Stimulated activated CD8-positive, alpha-beta memory T cell treated with anti-CD3 and anti-CD28 coated beads, Interleukin-7, amount 100 ng/mL, for 4 hours (primary cell): ENCODE measurements around the gene ACTR3C.

Experiments
- DNase-seq, 2 donors: peaks; one replicate each; pipeline ENCODE4 v3.0.0-alpha.2; 2020; ENCODE audit warnings: low read depth in 2 of 2

ACTR3C gene

GRCh38 chr7:150359622-150360362 is 36.4 kb upstream of the ACTR3C start:
- no peak for DNase-seq

DNA sequence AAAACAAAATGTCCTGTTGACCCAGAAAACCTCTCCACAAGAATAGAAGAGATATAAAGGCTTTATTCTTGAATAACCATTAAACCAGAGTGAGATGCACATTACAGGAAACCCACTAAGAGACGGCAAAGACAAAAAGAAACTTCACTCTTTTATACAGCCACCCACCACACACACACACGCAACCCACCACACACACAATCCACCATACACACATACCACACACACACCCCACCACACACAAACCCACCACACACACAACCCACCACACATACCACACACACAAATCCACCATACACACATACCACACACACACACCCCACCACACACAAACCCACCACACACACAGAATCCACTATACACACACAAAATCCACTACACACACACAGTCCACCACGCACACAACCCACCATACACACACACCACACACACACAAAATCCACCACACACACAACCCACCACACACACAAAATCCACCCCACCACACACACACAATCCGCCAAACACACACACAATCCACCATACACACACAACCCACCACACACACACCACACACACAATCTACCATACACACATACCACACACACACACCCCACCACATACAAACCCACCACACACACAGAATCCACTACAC is 35.8 kb upstream of the ACTR3C start:
- no peak for DNase-seq

DNA sequence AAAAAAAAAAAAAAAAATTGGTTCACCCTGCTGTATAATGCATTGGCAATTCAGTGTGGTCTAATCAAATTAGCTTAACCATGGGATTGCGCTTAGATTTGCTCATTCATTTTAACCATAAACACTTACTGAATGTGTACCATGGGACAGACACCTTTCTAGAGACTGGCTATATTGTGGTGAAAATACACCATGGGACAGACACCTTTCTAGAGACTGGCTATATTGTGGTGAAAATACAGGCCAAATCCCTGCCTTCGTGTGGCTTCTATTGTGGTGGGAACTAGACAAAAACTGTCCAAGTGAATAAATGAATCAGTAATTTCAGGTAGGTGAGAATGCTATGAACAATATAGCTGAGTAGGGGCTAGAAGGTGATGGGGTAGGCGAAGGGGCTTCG is 35.1 kb upstream of the ACTR3C start:
- DNase-seq = no peak

DNA sequence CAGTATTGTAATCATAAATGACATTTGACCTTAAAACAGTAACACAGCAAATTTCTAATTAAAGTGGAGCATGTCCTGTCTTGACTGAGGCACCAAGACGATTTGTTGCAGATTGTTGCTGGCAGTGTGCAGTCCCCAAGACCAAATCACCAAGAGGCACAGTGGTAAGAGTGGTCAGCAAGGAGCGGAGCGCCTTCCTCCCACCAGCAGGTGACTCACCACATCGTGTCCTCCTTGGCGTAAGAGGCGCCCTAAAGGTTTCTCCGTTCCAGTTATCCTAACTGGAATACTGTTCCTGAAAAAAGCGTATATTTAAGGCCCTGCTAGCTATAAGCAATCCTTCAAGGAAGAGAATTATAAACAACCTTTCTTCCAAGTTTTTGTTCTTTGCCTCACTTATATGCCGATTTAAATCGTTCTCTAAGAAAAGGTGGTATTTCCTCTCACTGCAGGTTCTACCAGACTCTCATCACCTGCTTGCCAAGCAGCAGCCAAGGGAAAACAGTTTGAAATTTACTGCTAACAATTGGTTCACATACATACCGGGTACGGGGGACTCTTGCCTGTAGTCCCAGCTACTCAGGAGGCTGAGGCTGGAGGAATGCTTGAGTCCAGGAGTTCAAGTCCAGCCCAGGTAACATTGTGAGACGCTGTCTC is 34.6 kb upstream of the ACTR3C start:
- no peak for DNase-seq

GRCh38 chr7:150357270-150357669 is 33.9 kb upstream of the ACTR3C start:
- peak; percentile 62 to 71 for DNase-seq

DNA sequence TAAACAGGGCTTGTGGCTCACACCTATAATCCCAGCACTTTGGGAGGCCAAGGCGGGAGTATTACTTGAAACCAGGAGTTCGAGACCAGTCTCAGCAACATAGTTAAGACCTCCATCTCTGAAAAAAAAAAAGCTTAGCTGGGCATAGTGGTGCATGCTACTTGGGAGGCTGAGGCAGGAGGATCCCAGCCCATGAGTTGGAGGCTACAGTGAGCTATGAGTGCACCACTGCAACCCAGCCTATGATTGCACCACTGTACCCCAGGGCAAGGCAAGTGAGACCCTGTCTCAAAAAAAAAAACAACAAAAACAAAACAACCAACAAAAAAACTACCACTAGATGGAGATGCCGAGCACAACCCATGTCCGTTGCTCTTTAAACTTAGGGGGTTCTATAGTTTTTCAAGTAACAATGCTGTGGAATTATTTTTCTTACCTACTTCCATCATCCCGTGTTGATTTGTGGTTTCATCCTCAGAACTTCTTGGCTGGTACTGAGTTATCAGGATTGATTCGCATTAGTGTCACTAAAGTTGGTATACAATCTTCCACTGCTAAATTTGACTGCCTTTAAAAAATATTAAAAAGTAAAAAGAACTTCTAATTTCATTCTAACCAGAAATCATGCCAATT is 33.0 kb upstream of the ACTR3C start:
- no peak for DNase-seq

DNA sequence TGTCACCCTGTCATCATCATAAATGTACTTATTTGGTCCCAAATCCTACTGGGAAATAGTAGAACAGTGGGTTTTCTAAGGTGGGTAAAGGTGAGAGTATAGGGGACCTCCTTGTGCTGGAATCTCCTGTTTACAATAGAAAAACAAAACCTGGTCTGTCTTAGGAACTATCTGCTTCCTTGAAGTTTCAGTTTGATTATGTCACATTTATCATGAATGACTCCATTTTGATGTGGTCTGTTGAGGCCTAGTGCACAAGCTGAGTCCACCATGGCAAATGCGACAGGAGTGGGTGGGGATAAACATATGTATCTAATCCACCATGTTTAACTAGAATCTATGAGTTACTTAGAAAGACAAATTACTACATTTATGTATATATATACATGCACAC is 32.3 kb upstream of the ACTR3C start:
- DNase-seq = no peak

- no peak for DNase-seq
These were observed 28.3 kb upstream of the ACTR3C start for GRCh38 chr7:150351587-150352194.

DNA sequence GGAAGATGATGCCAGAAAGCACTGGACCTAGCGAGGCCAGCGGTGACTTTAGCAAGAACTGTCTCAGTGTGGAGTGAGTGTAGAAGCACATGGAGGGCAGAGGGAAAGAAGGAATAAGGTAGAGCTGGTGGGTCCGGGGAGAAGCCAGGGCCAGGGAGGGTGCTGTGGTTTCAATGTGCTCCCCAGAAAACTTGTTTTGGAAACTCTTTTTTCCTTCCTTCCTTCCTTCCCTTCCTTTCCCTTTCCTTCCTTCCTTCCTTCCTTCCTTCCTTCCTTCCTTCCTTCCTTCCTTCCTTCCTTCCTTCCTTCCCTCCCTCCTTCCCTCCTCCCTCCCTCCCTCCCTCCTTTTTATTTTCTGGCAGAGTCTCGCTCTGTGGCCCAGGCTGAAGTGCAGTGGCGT is 23.6 kb upstream of the ACTR3C start:
- no peak for DNase-seq

DNA sequence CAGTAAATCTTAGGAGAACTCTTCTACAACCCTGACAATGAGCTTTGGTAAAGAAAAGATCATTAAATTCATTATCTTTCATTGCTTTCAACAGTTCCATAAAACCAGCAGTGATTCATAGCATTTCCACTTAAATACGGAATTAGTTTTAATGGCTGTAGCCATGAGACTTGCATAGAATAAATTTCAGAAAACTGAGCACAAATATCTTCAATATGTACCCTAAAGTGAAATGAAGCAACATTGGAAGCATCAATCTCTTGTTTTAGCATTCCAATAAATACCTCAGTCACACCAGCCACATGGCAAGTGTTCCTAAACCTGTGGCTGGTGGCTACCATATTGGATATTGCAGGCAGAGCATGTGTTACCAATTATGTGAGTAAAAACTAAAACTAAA is 21.7 kb upstream of the ACTR3C start:
- no peak for DNase-seq

DNA sequence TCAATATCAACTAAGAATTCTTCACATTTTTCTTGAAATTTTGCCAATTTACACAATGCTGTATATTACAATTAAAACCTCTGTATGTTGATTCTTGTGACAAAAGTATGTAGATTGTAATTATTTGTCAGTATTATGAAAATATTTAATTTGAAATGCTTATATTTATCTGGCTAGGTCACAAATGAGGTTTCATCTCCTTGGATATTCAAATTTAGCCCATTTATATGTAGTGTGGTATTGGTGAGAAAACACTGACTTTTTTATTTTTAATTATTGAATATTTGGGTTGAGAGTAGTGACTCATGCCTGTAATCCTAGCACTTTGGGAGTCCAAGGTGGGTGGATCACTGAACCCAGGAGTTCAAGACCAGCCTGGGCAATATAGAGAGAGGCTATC is 21.0 kb upstream of the ACTR3C start:
- no peak for DNase-seq

- DNase-seq = no peak
These were observed 19.9 kb upstream of the ACTR3C start for GRCh38 chr7:150343225-150343624.

DNA sequence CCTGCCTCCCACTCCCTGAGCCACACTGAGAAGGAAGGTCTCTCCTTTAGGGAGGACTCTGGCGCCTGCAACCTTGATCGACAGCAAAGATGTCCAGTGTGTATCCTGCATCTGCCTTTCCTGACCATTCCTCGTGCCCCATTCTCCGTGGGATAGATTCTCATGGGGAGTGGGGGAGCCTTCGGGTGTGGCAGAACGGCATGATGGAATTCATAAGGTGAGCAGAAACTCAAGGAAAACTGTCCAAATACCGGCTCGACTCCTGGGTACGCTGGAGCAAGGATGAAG is 18.7 kb upstream of the ACTR3C start:
- no peak for DNase-seq

DNA sequence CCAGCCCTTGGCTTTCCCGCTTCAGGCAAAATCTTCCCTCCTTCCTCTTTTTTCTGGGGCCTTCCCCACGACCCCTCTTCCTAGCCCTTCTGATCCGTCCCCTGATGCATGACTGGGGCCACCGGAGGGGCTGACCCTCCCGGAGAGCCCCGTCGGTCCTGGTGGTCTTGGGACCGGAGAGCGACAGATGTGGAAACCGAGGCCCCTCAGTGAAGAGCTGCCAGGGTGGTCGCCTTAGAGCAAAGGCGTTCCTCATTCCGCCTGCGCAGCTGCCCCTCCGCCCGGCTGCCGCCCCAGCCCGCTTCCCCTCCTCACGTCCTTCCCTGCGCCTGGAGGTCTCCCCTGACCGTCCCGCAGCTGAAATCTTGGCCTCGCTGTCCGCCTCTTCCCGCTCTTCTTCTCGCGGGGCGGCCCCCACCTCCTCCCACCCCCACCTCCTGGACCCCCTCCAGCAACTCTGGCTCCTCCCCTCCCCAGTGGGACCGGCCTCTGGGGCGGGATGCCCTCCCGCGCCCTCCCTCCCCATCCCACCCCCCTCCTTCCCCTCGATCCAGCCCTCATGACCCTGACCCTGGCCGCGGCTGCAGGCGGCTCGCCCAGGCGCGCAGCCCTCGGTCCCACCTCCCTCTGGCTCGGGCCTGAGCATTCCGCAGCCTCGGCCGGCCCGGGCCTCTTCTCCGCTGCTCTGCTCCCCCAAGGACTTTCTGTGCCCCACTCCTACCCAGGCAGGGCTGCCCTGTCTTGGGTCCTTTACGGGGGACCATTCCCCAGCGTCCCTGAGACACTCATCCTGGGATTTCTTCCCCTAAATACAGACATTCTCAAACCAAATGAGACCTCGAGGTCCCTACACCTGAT is 18.1 kb upstream of the ACTR3C start, which contains the start of gene RARRES2:
Gene RARRES2 (minus strand): TSS at position 367 of the 858 bp plus-strand sequence. CDS start 1,020 bp downstream, outside the sequence.
- no peak for DNase-seq

GRCh38 chr7:150340875-150341262 is 17.5 kb upstream of the ACTR3C start:
- no peak for DNase-seq

DNA sequence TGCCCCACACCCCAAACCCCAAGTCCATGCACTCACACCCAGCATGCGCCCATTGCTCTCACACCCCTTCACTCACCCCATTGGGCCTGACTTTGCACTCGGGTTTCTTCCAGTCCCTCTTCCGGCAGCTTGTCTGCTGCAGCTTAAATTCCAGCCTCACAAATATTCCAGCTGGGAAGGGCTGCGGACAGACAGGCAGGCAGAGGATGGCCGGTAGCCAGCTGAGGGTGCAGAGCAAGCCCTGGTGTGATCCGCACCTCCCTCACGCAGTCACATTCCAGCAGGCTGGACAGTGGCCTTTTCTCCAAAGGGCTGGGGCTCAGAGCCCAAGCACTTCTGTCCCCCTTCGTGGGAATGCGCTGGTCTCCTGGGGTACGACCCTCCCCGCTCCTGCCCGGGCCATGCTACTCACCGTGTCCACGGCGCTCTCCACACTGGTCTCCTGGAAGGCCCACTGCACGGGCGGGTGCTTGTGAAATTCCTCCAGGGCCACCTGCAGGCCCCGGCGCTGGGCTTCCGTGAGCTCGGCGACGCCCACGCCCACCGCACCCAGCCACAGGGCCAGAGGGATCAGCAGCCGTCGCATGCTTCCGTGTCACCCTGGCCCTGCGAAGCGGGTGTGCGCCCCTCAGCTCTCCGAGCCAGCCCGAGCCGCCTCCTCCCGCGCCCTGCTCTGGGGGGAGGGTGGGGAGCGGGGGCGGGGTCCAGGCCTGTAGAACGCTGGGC is 16.8 kb upstream of the ACTR3C start:
- no peak for DNase-seq

GRCh38 chr7:150339409-150339809 is 16.1 kb upstream of the ACTR3C start:
- DNase-seq = no peak

GRCh38 chr7:150338166-150338829 is 15.0 kb upstream of the ACTR3C start:
- DNase-seq = no peak

DNA sequence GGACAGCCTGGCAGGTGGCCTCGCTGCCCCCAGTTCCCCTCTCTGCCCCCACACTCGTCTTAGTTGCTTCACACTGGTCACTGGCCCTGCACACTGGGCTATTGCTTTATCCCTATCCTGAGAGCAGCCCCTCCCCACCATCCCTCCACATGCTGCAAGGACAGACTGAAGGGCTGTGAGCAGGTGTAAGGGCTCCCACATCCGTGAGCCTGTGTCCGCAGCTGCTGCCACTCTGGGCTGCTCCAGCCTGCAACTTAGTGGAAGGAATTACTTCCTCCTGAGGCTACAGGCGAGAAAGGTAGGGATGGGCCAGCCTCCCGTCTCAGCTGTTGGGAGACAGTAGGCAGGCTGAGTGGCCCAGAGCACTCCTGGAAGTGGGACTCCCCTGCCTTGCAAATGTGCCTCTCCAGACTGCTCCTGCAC is 14.3 kb upstream of the ACTR3C start:
- no peak for DNase-seq

DNA sequence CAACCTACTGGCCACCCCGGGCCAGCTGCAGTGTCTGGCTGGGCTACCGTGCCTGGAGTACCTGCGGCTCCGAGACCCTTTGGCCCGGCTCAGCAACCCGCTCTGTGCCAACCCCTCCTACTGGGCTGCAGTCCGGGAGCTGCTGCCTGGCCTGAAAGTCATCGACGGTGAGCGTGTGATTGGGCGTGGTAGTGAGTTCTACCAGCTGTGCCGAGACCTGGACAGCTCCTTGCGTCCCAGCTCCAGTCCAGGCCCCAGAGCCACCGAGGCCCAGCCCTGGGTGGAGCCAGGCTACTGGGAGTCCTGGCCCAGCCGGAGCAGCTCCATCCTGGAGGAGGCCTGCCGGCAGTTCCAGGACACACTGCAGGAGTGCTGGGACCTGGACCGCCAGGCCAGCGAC is 13.8 kb upstream of the ACTR3C start:
- no peak for DNase-seq
